ENCODE measurements around the gene SGTB.
"Not testable (repeated sequence)": the region's sequence is repeated elsewhere in the genome, so short reads cannot be mapped to it uniquely, and the experiment has no call there.

Gene SGTB

DNA sequence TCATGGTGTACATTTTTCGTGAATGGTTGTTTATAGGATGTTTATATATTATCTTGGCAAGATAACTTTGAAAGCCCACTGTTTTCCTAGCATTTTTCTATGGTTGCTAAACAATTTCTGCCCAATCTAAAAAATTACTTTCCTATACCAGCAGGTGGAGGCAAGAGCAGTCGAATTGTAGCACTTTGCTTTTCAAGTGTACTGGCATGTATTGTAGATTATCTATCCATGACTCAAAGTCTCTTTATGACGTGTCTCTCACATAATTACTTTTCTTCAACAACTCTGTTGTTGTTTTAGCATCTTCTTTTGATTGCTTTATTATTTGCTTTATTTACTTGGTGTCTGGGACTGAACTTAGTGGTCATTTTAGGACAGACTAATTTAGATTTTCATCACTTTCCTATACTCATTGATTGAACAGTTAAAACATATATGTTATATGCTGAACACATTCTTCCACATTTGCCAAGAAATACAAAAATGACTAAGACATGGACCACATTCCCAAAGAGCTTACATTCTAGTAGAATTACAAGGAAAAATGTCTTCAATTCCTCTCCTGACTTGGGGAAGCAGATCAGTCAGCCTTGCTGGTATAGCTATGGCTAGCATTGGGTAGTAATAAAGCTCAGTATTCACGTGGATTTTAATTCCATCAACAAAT is 20.8 kb upstream of the SGTB start:
- H3K36me3 ChIP-seq = no peaks in the 10 kb centered on the region
- H3K27ac ChIP-seq = no peak overlapping the region
- no peak overlapping the region for H3K4me3 ChIP-seq
- H3K4me1 ChIP-seq = no peaks in the 10 kb centered on the region
- intact Hi-C loops (cut with DNase I; ENCODE audit: low total_unique reads) = no loop called here
- H3K9me3 ChIP-seq = no peaks in the 10 kb centered on the region
- TF ChIP-seq, protein P1, sequence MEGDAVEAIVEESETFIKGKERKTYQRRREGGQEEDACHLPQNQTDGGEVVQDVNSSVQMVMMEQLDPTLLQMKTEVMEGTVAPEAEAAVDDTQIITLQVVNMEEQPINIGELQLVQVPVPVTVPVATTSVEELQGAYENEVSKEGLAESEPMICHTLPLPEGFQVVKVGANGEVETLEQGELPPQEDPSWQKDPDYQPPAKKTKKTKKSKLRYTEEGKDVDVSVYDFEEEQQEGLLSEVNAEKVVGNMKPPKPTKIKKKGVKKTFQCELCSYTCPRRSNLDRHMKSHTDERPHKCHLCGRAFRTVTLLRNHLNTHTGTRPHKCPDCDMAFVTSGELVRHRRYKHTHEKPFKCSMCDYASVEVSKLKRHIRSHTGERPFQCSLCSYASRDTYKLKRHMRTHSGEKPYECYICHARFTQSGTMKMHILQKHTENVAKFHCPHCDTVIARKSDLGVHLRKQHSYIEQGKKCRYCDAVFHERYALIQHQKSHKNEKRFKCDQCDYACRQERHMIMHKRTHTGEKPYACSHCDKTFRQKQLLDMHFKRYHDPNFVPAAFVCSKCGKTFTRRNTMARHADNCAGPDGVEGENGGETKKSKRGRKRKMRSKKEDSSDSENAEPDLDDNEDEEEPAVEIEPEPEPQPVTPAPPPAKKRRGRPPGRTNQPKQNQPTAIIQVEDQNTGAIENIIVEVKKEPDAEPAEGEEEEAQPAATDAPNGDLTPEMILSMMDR (IDR thresholded peaks at IDR 0.05) = peak; percentile 44 to 54
- no peaks in the 10 kb centered on the region for H3K27me3 ChIP-seq
- DNase-seq = no peak

- Histone ChIP-seq H3K27me3 (no peaks in the 10 kb centered on the region), H3K9me3 (no peaks in the 10 kb centered on the region), H3K36me3 (no peaks in the 10 kb centered on the region), H3K4me3 (no peak overlapping the region), H3K27ac (no peak overlapping the region), H3K4me1 (no peaks in the 10 kb centered on the region)
- no peak for DNase-seq
- TF ChIP-seq, protein P1 (IDR thresholded peaks at IDR 0.05) = no peak
- intact Hi-C loops (cut with DNase I; ENCODE audit: low total_unique reads) = no loop called here
These were observed 17.3 kb upstream of the SGTB start for GRCh38 chr5:65739162-65739561.

- no peak overlapping the region for H3K4me3 ChIP-seq
- no peaks in the 10 kb centered on the region for H3K36me3 ChIP-seq
- intact Hi-C loops (cut with DNase I; ENCODE audit: low total_unique reads) = no loop called here
- no peak for DNase-seq
- no peaks in the 10 kb centered on the region for H3K27me3 ChIP-seq
- no peak overlapping the region for H3K27ac ChIP-seq
- TF ChIP-seq, protein P1 (IDR thresholded peaks at IDR 0.05) = no peak
- no peaks in the 10 kb centered on the region for H3K9me3 ChIP-seq
- H3K4me1 ChIP-seq = no peaks in the 10 kb centered on the region
These were observed 16.4 kb upstream of the SGTB start for GRCh38 chr5:65738305-65738704.

DNA sequence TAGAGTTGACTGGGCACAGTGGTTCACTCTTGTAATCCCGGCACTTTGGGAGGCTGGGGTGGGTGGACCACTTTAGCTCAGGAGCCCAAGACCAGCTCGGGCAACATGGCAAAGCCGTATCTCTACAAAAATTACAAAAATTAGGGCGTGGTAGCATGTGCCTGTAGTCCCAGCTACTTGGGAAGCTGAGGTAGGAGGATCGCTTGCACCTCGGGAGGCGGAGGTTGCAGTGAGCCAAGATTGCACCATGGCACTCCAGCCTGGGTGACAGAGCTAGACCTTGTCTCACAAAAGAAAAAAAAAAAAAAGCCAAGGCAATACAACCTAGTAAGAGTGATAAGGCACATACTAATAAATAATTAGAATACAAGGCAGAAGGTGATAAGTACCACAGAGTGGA is 15.9 kb upstream of the SGTB start:
- TF ChIP-seq, protein P1 (IDR thresholded peaks at IDR 0.05) = no peak
- intact Hi-C loops (cut with DNase I; ENCODE audit: low total_unique reads) = no loop called here

DNA sequence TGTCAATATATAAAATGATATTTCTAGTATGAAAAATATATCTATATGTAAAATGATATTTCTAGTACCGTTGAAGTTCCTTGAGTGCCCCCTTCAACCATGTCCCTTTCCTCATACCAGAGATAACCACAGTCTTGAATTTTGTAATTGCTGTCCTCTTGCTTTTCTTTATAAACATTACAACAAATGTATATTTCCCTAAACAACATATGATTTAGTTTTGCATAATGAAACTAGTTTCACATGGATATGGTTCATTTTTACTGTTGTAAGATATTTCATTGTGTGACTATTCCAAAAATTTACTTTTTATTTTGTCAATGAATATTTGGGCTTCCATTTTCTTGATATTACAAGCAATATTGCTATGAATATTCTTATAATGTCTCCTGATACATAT is 14.1 kb upstream of the SGTB start:
- H3K4me1 ChIP-seq = no peaks in the 10 kb centered on the region
- H3K36me3 ChIP-seq = no peaks in the 10 kb centered on the region
- H3K27me3 ChIP-seq = no peaks in the 10 kb centered on the region
- no peak overlapping the region for H3K4me3 ChIP-seq
- H3K9me3 ChIP-seq = no peaks in the 10 kb centered on the region
- intact Hi-C loops (cut with DNase I; ENCODE audit: low total_unique reads) = no loop called here
- no peak overlapping the region for H3K27ac ChIP-seq
- TF ChIP-seq, protein P1 (IDR thresholded peaks at IDR 0.05) = no peak
- no peak for DNase-seq

More for the DNA sequence above, 15.9 kb upstream of the SGTB start:
- no peak for DNase-seq
- Histone ChIP-seq H3K27me3 (no peaks in the 10 kb centered on the region), H3K4me3 (no peak overlapping the region), H3K36me3 (no peaks in the 10 kb centered on the region), H3K9me3 (no peaks in the 10 kb centered on the region), H3K4me1 (no peaks in the 10 kb centered on the region), H3K27ac (no peak overlapping the region)

DNA sequence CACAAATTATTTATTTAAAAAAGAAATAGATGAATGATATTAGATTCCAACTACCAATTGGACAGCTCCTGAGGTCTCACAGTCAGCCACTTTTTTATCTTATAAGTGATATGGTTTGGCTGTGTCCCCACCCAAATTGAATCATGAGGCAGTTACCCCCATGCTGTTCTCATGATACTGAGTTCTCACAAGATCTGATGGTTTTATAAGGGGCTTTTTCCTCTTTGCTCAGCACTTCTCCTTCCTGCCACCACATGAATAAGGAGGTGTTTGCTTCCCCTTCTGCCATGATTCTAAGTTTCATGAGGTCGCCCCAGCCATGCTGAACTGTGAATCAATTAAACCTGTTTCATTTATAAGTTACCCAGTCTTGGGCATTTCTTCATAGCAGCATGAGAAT is 13.0 kb upstream of the SGTB start:
- no peak for DNase-seq
- intact Hi-C loops (cut with DNase I; ENCODE audit: low total_unique reads) = no loop called here
- no peaks in the 10 kb centered on the region for H3K9me3 ChIP-seq
- no peak overlapping the region for H3K27ac ChIP-seq
- no peaks in the 10 kb centered on the region for H3K27me3 ChIP-seq
- TF ChIP-seq, protein P1 (IDR thresholded peaks at IDR 0.05) = no peak
- H3K36me3 ChIP-seq = no peaks in the 10 kb centered on the region
- no peaks in the 10 kb centered on the region for H3K4me1 ChIP-seq
- no peak overlapping the region for H3K4me3 ChIP-seq

DNA sequence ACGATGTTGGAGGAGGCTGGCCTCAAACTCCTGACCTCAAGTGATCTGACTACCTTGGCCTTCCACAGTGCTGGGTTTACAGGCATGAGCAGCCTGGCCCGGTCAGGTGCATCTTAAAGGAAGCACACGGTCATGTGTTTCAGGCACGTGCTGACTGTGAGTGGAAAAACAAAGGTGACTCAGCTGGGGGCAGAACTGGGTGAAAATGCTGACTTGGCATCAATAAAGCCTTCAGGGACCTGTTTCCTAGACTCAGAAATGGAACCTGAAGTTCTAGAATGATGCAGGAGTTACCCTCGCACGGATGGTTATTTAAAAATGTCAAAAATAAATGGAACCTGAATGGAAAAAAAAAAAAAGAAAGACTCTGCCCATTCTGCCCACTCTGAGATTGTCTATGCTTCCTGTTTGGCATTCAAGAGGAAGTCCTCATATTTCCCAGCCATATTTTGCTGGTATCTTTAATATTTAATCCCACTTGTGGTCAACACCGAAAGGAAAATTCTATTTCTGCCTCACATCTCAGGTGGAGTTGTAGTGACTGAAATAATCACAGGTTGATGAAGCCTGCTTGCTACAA is 12.4 kb upstream of the SGTB start:
- H3K27me3 ChIP-seq; H3K4me3 ChIP-seq; H3K9me3 ChIP-seq; H3K36me3 ChIP-seq; intact Hi-C loops (cut with DNase I; ENCODE audit: low total_unique reads); H3K4me1 ChIP-seq; DNase-seq; H3K27ac ChIP-seq: not testable (repeated sequence)

- H3K27ac ChIP-seq; H3K27me3 ChIP-seq; H3K9me3 ChIP-seq; DNase-seq; H3K4me3 ChIP-seq; intact Hi-C loops (cut with DNase I; ENCODE audit: low total_unique reads); H3K4me1 ChIP-seq; H3K36me3 ChIP-seq: not testable (repeated sequence)
These were observed 10.1 kb upstream of the SGTB start for GRCh38 chr5:65732046-65732445.
